Measurements from ENCODE around the gene SALL4.

GRCh38 chr20:51818479-51819008 is 16.2 kb upstream of the SALL4 start:
- TF ChIP-seq CTCF (IDR thresholded peaks at IDR 0.05) = no peak
- TF ChIP-seq POLR2A (IDR thresholded peaks at IDR 0.05) = no peak
